Motor neuron (in vitro differentiated cells): Measurements from ENCODE around the gene MMP7. TPM values are rescaled to one million over a fixed set of nuclear protein-coding genes. Genes with fewer than 3 reads are reported as not detected.

Source experiments
- ATAC-seq, 8 experiments: fragments of 200-7000 bp; cut with Tn5 transposase; replicated peaks in 6 of 8; 2 replicates each; pipeline ENCODE4 v1.8.0; 2021; ENCODE audit warnings: mild to moderate bottlenecking in 8 of 8, moderate library complexity in 8 of 8
- H3K27ac ChIP-seq, 2 donors: fragments of 250-450 bp; sonication (Bioruptor Pico); 2 replicates each; pipeline ENCODE4 v1.9.0; 2021; ENCODE audit warnings: antibody characterized with exemption in 2 of 2, mild to moderate bottlenecking in 2 of 2, moderate library complexity in 1 of 2
- H3K4me1 ChIP-seq, 2 donors: fragments of 250-450 bp; sonication (Bioruptor Pico); replicated peaks in 1 of 2; 2 replicates each; pipeline ENCODE4 v1.6.1; 2021; ENCODE audit warnings: antibody characterized with exemption in 2 of 2, mild to moderate bottlenecking in 2 of 2, moderate library complexity in 1 of 2
- H3K4me3 ChIP-seq, 5 donors: fragments of 250-450 bp; sonication (Bioruptor Pico); 2 replicates each; pipeline ENCODE4 v1.9.0; 2021; ENCODE audit warnings: antibody characterized with exemption in 5 of 5, mild to moderate bottlenecking in 5 of 5, moderate library complexity in 4 of 5
- WGBS, 10 experiments: fragments of 450-650 bp; shearing (Covaris generic); methylation state at CpG; one replicate each; pipeline ENCODE4 v1.0.0; 2022; 5-methylcytosine and 5-hydroxymethylcytosine counted together
- in situ Hi-C, 9 experiments: fragments of 400-800 bp; cut with MboI; loops; one replicate each; pipeline ENCODE4 v1.15.0; 2021; ENCODE audit warnings: low sequenced_read_pairs in 9 of 9, low pct_unique_long_range_greater_than_20kb in 2 of 9; ENCODE audit not compliant: unreplicated experiment in 9 of 9
- total RNA-seq, 8 experiments: library from RNA; unstranded; fragments of 300-600 nt; gene quantifications; 2 replicates each; pipeline versions ENCODE4 v1.2.3 to v1.2.4, GENCODE V29; 2022

MMP7 gene
- total RNA-seq, 8 experiments from 2014 or later, result 0.86 TPM; not detected in 7

DNA sequence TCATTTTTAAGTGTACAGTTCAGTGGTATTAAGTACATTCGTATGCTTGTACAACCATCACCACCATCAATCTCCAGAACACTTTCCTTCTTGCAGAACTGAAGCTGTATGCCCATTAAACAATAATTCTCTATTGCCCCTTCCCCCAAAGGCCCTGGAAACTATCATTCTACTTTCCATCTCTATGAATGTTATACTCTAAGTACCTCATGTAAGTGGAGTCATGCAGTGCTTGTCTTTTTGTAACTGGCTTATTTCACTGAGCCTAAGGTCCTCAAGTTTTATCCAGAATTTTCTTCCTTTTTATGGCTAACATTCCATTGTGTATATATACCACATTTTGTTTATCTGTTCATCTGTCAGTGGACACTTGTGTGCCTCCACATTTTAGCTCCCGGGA, 29.7 kb downstream of the MMP7 start:
- WGBS, 10 experiments, result 63 to 100% (median 92%) methylated on average over 1 to 2 of the region's 2 CpGs; no CpG with 5 or more reads in 1 of the 10 experiments

DNA sequence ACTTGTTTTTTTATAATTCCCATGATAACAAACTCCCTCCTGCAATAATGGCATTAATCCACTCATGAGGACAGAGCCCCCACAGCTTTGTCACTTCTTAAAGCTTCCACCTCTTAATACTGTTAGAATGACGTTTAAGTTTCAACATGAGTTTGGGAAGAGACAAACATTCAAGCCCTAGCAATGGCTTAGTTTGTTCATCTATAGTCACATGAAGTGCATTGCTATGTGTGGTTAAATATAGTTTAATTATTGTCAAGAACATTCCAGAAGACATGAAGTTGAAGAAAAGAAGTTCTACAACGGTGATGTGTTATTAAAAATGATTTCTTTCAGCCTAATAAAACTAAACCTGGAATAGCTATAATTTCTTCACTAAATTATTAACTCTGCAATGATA, 30.6 kb downstream of the MMP7 start:
- in situ Hi-C loops, result loop anchor here in 4 of 9 experiments (10.0 to 25.0 kb wide), 2 partner anchors 113 to 155 kb away; partner anchors contain the start of gene BIRC2 (in 1 of the 4)
- Histone ChIP-seq H3K4me3 (no peak overlapping the region), H3K27ac (no peak overlapping the region), H3K4me1 (no peaks in the 10 kb centered on the region)
- no peak for ATAC-seq
- 0 to 89% (median 44%) methylated on average over 1 to 2 of the region's 2 CpGs; no CpG with 5 or more reads in 3 of the 10 experiments for WGBS, 10 experiments

More for the DNA sequence above, 29.7 kb downstream of the MMP7 start:
- H3K4me1 ChIP-seq, result no peaks in the 10 kb centered on the region
- H3K4me3 ChIP-seq, result no peak overlapping the region
- in situ Hi-C loops, result no loop called here
- H3K27ac ChIP-seq, result no peak overlapping the region
- ATAC-seq, result no peak

DNA sequence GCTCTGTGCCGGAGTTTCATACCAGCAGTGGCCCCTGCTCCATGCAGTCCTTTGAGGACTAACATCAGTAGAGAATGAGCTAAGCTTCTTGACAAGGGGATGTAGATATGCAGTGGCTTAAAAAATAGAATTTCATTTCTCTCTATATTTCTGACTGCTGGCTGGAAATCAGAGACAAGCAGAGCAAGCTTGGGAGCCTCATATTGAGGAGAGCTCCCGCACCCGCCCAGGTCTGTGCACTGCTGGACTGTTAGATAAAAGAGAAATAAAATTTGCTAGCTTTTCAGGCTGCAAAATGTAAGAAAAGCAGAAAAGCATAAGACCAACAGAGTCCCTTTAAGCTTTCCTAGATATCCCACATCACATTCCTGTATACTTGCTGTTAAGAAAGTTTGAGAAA, 31.4 kb downstream of the MMP7 start:
- no peak for ATAC-seq
- H3K4me1 ChIP-seq, result no peaks in the 10 kb centered on the region
- no peak overlapping the region for H3K4me3 ChIP-seq
- no peak overlapping the region for H3K27ac ChIP-seq
- WGBS, 10 experiments, result 74 to 100% (median 92%) methylated on average over 1 to 3 of the region's 3 CpGs; no CpG with 5 or more reads in 3 of the 10 experiments
- in situ Hi-C loops, result loop anchor here in 4 of 9 experiments (10.0 to 25.0 kb wide), 2 partner anchors 112 to 154 kb away; partner anchors contain the start of gene BIRC2 (in 1 of the 4)

DNA sequence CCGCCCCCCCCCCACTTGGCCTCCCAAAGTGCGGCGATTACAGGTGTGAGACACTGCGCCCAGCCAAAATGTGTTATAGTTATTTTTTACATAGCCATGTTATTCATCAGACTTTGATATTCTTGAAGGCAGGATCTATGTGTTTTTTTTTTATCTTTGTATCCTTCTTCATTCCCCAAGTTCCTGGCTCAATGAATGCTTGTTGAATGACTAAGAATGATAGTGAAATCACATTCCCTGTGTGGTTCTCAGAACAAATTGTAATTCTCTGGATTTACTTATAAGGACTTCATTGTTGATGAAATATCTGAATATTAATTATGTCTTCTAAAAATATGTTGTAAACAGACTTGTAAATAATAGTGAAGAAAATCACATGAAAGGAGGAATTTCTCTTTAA, 33.5 kb downstream of the MMP7 start:
- no peaks in the 10 kb centered on the region for H3K4me1 ChIP-seq
- 78 to 100% (median 100%) methylated on average over 1 to 3 of the region's 4 CpGs; no CpG with 5 or more reads in 5 of the 10 experiments for WGBS, 10 experiments
- in situ Hi-C loops, result loop anchor here in 4 of 9 experiments (10.0 to 25.0 kb wide), 2 partner anchors 110 to 152 kb away; partner anchors contain the start of gene BIRC2 (in 1 of the 4)
- no peak overlapping the region for H3K4me3 ChIP-seq
- no peak overlapping the region for H3K27ac ChIP-seq
- no peak for ATAC-seq

DNA sequence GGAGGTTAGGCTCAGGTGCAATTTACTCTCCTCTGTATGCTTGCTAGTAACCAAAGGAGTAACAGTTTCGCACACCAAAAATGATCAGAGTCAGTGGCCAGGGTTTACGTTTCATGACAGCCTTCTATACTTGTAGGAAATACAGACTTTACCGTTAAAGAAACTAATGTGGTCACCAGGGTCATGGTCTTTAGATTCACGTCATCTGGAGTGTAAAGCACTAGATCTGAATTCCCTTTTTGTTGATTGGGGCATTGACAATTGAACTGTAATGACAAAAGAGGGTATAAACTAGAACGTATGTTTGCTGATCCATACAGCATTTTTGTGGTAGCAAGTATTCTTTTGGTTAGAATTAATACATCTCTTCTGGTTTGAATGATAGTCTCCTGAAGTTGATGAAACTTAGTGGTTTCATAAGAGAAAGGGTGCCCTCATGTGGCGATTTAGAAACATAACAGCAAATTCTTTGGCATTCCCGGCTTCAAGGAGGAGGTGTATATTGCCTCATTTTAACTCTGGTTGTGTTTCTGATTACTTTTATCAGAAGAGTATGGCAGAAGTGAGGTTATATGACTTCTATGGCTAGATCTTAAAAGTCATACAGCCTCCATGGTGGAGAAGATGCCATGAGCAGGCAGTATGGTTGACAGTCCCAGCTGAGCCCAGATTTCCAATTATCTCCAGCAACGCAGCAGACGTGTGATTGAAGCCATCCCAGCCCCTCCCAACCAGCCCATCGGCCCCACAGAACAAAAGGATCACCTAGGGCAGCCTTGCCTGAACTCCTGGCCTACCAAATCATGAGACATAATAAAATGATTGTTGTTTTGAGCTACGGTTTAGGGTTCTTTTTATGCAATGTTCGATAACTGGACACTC, 35.1 kb downstream of the MMP7 start:
- WGBS, 10 experiments, result 4 to 55% (median 31%) methylated on average over 2 to 11 of the region's 12 CpGs
- no peak overlapping the region for H3K27ac ChIP-seq
- H3K4me3 ChIP-seq, result no peak overlapping the region
- in situ Hi-C loops, result loop anchor here in 4 of 9 experiments (10.0 to 25.0 kb wide), 2 partner anchors 108 to 151 kb away; partner anchors contain the start of gene BIRC2 (in 1 of the 4)
- ATAC-seq, result peak; percentile 55 to 97 (median 68)
- H3K4me1 ChIP-seq, result no peaks in the 10 kb centered on the region

DNA sequence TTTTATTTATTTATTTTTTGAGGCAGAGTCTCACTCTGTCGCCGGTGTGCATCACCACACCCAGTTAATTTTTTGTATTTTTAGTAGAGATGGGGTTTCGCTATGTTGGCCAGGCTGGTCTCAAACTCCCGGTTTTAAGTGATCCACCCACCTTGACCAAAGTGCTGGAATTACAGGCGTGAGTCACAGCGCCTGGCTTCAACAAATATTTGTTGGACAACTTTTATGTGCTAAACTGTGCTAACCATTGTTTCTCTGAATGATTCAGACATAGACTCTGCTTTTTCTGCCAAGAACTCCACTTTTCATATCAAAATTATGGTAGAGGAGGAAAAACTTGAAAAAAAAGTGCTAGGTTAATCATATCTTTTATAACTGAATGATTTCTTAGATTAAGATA, 36.3 kb downstream of the MMP7 start:
- Histone ChIP-seq H3K27ac (no peak overlapping the region), H3K4me1 (no peaks in the 10 kb centered on the region), H3K4me3 (no peak overlapping the region)
- in situ Hi-C loops, result loop anchor here in 4 of 9 experiments (10.0 to 25.0 kb wide), 2 partner anchors 107 to 149 kb away; partner anchors contain the start of gene BIRC2 (in 1 of the 4)
- WGBS, 10 experiments, result 0 to 100% (median 82%) methylated on average over 2 to 6 of the region's 6 CpGs; no CpG with 5 or more reads in 3 of the 10 experiments
- ATAC-seq, result peak in 1 of 8 experiments; percentile 58

DNA sequence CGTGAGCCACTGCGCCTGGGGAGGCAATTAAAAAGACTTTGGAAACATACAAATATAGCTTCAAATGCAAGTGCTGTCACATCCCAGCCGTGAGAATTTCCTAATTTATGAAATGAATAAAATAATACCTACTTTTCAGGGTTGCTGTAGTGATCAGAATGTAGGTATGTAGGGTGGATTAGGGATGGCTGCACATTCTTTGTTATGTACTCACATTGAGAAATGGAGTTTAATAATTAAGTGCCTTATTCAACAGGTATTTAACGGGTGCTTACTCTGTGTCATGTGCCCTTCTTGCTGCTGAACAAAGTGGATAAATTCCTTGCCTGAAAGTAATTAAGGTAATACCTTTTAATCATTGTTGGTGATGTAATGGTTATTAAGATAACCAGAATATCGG, 37.0 kb downstream of the MMP7 start:
- Histone ChIP-seq H3K27ac (no peak overlapping the region), H3K4me1 (no peaks in the 10 kb centered on the region), H3K4me3 (no peak overlapping the region)
- ATAC-seq, result no peak
- WGBS, 10 experiments, result 63 to 100% (median 86%) methylated on average over 1 to 5 of the region's 5 CpGs; no CpG with 5 or more reads in 1 of the 10 experiments
- in situ Hi-C loops, result loop anchor here in 4 of 9 experiments (10.0 to 25.0 kb wide), 2 partner anchors 106 to 149 kb away; partner anchors contain the start of gene BIRC2 (in 1 of the 4)

DNA sequence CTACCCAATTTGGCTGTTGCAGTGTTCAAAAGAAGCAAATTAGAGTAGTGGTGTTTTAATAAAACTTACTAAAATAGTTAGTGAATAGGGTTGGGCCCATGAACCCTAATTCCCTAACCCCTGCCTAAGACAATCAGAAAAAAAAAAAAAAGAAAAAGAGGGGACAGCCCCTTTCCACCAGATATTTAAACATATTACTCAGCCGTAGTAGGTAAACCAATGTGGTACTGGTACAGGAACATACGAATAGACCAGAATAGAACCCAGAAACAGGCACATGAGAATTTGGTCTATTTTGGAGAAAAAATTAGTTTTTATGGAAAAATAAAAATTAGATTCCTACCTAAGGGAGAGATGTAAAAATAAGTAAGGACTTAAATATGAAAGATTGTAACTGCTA, 38.6 kb downstream of the MMP7 start:
- H3K4me3 ChIP-seq, result no peak overlapping the region
- WGBS, 10 experiments, result 69 to 100% (median 88%) methylated on average over 1 to 2 of the region's 2 CpGs
- no peak overlapping the region for H3K27ac ChIP-seq
- no peaks in the 10 kb centered on the region for H3K4me1 ChIP-seq
- in situ Hi-C loops, result loop anchor here in 4 of 9 experiments (10.0 to 25.0 kb wide), 2 partner anchors 105 to 147 kb away; partner anchors contain the start of gene BIRC2 (in 1 of the 4)
- ATAC-seq, result no peak

DNA sequence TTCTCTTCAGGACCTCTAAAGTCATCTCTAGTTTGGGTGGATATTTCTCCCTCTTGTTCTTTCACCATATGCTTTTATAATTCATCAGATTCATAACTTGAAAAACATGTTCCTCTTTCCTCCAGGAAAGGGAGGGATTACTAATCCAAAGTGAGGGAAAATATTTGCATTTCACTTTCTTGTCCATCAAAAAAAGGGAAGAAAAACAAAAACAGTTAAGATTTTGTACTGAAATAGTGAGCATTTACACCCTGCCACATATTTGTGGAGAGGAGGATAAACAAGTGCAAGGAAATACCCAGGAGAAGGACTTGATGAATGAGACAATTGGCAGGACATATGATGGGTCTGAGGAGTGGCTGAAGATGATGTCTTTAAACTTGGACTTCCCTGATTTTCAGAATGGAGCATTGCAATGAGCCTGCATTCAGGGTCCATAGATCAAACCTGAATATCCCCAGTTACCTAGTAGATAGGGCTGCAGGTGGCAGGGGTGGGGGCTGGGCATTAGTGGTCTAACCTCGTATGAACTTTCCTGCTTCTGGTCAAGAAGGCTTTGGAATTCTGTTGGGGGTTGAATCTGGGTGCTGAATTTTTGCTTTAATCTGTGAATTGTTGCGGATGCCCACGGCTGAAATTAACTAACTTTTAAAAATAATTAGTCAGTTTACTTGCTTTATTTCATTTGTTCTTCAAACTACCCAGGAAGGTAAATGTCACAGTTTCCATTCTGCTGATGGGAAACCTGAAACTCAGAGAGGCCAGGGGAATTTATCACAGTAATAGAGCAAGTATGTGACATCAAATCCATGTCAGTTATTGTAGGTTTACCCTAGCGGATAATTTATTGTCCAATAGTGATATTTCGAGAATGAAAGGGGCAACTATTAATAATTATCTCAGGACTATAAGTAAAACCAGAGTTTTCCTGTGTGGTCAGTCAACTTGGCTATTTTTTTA, 41.1 kb downstream of the MMP7 start:
- ATAC-seq, result no peak
- in situ Hi-C loops, result loop anchor here in 4 of 9 experiments (10.0 to 25.0 kb wide), 2 partner anchors 102 to 145 kb away; partner anchors contain the start of gene BIRC2 (in 1 of the 4)
- 52 to 92% (median 77%) methylated on average over 2 to 5 of the region's 5 CpGs for WGBS, 10 experiments
- Histone ChIP-seq H3K4me3 (no peak overlapping the region), H3K4me1 (no peaks in the 10 kb centered on the region), H3K27ac (no peak overlapping the region)

DNA sequence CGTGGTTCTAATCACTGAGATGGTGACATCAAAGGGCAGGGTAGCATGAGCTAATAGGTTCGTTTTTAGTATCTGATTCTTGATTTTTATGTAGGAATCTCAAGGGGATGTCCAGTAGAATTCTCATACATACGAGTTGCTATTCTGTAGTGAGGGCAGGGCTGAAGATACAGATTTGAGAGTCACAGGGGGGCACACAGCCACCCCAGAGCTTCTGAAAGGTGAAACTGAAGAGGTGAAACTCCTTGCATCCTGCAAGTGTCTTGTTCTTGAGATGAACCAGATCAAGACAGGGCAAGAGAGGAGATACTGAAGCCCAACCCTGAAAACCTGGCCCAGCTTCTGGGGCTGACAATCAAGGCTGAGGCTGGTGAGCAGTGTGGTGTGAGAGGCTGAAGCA, 42.3 kb downstream of the MMP7 start:
- H3K4me1 ChIP-seq, result no peaks in the 10 kb centered on the region
- H3K4me3 ChIP-seq, result no peak overlapping the region
- peak in 1 of 8 experiments; percentile 29 for ATAC-seq
- in situ Hi-C loops, result loop anchor here in 3 of 9 experiments (25.0 kb wide), 1 partner anchor 101 kb away; no protein-coding TSS in a partner anchor
- H3K27ac ChIP-seq, result no peak overlapping the region
- WGBS, 10 experiments, result 25 to 78% (median 56%) methylated on average over 1 to 3 of the region's 3 CpGs; no CpG with 5 or more reads in 1 of the 10 experiments

DNA sequence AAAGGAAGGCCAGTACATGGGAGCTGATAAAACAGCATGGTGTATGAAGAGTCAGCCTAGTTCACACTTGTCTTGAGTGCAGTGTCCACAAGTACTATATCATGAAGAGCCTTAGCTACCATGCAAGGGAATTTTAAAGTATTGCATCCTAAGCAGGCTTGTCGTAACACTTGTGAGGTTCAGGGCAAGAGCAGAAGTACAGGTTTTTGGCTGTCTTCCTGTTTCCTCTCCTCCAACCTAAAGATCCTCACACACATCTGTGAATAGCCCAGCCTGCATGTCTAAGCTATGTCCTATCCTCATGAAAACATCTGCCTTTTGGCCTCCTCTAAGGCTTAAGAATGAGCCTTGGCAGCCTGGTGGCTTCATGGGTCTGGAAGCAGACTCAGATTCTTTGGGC, 43.3 kb downstream of the MMP7 start:
- in situ Hi-C loops, result loop anchor here in 3 of 9 experiments (25.0 kb wide), 1 partner anchor 100 kb away; no protein-coding TSS in a partner anchor
- H3K4me3 ChIP-seq, result no peak overlapping the region
- ATAC-seq, result no peak
- 40% methylated on average over 1 of the region's 1 CpG; no CpG with 5 or more reads in 9 of the 10 experiments for WGBS, 10 experiments
- H3K27ac ChIP-seq, result no peak overlapping the region
- H3K4me1 ChIP-seq, result no peaks in the 10 kb centered on the region

DNA sequence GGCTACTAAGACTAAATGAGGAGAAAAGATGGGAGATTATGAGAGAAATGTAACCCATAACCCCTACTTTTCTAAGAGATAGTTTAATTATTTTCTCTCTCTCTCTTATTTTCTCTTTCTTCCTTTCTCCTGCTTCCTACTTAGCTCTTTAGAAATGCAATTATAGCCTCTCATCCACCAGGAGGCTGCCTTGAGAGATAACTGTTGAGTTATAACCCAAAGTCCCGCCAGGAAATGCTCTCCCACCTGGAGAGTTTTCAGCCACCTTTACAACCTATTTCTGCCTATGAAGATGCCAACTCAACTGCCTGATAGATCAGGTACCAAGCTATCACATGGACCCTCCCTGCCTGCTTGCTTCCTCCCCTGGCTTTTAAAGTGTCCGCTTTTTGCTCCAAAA, 44.0 kb downstream of the MMP7 start:
- Histone ChIP-seq H3K4me1 (no peaks in the 10 kb centered on the region), H3K27ac (no peak overlapping the region), H3K4me3 (no peak overlapping the region)
- in situ Hi-C loops, result loop anchor here in 3 of 9 experiments (25.0 kb wide), 1 partner anchor 99 kb away; no protein-coding TSS in a partner anchor
- ATAC-seq, result no peak
- WGBS, 10 experiments, result 40 to 100% (median 90%) methylated on average over 1 to 2 of the region's 2 CpGs; no CpG with 5 or more reads in 1 of the 10 experiments
